Coronary artery (tissue), 2 donors: ENCODE data around the gene ORM2.

Source experiments
- DNase-seq: peaks from one replicate; pipeline ENCODE4 v3.0.0-alpha.2; 2017; ENCODE audit warnings: low spot score
- H3K27ac ChIP-seq, 2 donors: fragments of 200-600 bp; sonication (generic); one replicate each; pipeline ENCODE4 v1.5.1; 2016 to 2019
- H3K4me3 ChIP-seq: fragments of 200-600 bp; sonication (generic); 2 replicates; pipeline ENCODE4 v1.5.1; 2016; ENCODE audit warnings: mild to moderate bottlenecking, moderate library complexity
- TF ChIP-seq, protein P1 (sequence below): fragments of 200-600 bp; sonication (generic); IDR thresholded peaks from one replicate; pipeline ENCODE4 v1.5.1; 2019; ENCODE audit warnings: antibody characterized with exemption

The ORM2 gene

DNA sequence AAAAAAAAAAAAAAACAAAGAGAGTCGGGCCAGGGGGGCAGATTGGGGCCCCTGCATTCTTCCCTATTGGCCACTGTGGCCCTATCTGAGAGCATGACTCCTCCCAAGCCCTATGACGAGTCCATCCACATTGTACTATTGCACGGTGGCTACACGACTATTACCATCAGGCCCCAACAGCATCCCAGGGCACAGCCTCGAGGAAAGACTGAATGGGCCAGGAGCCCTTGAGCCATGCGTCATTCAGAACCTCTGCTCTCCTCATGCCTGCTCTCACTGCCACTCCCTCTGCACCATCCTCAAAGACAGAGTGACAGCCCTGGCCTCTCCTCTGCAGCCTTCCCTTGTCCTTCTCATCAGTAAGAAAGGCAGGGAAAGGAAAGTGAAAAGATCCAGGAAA lies 26.9 kb upstream of the ORM2 start:
- peak; percentile 65 for DNase-seq

DNA sequence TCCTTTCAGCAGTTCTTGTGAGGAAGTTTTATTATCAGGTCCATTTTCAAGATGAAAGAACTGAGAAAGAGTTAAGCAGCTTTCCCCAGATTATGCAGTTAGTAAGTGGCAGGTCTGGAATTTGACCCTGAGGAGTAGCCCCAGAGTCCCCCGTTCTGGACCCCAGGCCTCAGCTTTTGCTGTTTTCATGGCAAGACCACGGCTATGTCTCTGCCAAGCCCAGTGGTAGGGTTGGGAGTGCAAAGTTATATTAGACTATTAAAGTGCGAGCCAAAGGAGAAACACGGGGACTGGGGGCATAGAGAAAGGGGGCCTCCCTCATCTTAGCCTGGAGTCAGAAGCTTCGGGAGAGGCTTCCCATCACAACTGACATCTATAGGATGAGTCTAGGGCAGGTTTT lies 26.1 kb upstream of the ORM2 start:
- no peak overlapping the region for H3K4me3 ChIP-seq
- peak; percentile 47 for DNase-seq
- no peak overlapping the region for H3K27ac ChIP-seq
- TF ChIP-seq, protein P1, sequence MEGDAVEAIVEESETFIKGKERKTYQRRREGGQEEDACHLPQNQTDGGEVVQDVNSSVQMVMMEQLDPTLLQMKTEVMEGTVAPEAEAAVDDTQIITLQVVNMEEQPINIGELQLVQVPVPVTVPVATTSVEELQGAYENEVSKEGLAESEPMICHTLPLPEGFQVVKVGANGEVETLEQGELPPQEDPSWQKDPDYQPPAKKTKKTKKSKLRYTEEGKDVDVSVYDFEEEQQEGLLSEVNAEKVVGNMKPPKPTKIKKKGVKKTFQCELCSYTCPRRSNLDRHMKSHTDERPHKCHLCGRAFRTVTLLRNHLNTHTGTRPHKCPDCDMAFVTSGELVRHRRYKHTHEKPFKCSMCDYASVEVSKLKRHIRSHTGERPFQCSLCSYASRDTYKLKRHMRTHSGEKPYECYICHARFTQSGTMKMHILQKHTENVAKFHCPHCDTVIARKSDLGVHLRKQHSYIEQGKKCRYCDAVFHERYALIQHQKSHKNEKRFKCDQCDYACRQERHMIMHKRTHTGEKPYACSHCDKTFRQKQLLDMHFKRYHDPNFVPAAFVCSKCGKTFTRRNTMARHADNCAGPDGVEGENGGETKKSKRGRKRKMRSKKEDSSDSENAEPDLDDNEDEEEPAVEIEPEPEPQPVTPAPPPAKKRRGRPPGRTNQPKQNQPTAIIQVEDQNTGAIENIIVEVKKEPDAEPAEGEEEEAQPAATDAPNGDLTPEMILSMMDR, result no peak

More for the DNA sequence above, 26.9 kb upstream of the ORM2 start:
- Histone ChIP-seq H3K4me3 (no peak overlapping the region), H3K27ac (no peak overlapping the region)
- TF ChIP-seq, protein P1, result no peak

DNA sequence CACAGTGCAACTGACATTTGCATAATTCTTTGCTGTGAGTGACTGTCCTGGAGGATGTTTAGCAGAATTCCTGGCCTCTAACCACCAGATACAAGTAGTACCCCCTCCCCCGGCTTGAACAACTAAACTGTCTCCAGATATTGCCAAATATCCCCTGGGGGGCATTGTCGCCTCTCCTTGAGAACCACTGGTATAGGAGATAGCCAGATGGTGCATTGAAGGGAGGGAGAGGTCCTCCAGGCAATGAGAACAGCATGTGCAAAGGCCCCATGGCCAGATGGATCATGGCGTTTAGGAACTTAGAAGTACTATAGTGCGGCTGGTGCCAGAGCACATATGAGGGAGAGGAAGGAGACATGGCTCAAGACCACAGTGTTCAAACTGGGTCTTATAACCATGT lies 25.7 kb upstream of the ORM2 start:
- Histone ChIP-seq H3K27ac (no peak overlapping the region), H3K4me3 (no peak overlapping the region)
- peak; percentile 62 for DNase-seq
- TF ChIP-seq, protein P1, result no peak

DNA sequence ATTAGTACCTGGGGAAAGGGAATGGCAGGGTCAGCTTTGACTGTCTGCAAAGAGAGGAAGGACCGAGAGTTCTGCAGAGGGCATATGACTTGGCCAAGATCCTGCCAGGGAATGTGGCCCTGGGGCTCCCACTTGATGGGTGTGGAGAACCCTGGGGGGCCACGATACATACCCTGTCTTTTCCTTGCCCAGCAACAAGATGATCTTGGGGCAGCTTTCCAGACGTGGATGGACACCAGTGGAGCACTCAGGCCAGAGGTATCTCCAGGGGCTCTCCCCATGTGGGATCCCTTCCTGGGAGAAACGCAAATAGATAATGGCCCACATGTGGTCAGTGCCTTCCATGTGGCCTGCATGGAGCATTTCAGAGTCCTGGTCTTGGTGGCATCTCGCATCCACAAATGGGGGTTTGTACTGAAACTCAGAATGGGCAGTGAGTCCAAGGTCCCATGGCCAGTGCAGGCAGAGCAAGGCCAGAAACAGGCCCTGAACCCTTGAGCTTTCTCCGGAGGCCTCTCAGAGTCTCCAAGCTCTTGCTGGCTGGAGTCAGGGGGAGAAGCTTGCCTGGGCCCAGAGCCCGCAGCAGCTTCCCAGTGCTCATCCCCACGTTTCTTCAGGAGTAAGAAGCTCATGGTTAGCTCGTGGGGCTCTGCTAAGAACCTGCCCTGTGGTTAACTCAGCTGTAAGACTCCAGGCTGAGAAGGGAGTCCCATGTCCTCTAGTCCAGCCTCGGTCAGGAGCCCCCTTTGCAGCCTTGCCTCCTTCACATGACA lies 25.1 kb upstream of the ORM2 start:
- peak; percentile 46 for DNase-seq
- Histone ChIP-seq H3K4me3 (no peak overlapping the region), H3K27ac (no peak overlapping the region)
- TF ChIP-seq, protein P1, result no peak

DNA sequence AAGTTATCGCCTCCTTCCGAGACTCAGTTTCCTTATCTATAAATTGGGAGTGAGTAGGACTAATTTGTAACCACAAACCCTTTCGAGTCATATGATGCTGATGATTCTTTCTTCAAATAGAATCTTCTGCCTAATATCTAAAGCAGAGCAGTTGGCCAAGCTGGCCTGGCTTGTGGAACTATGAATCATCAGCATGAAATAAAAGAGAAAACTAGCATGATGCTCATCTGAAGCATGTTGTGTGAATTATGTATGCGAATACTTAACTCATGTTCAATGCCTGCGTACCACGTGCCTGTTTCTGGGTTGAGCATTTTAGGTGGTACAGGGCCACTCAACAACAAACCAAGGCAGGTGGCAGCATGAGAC lies 21.8 kb upstream of the ORM2 start:
- Histone ChIP-seq H3K27ac (no peak overlapping the region), H3K4me3 (no peak overlapping the region)
- TF ChIP-seq, protein P1, result no peak
- no peak for DNase-seq

DNA sequence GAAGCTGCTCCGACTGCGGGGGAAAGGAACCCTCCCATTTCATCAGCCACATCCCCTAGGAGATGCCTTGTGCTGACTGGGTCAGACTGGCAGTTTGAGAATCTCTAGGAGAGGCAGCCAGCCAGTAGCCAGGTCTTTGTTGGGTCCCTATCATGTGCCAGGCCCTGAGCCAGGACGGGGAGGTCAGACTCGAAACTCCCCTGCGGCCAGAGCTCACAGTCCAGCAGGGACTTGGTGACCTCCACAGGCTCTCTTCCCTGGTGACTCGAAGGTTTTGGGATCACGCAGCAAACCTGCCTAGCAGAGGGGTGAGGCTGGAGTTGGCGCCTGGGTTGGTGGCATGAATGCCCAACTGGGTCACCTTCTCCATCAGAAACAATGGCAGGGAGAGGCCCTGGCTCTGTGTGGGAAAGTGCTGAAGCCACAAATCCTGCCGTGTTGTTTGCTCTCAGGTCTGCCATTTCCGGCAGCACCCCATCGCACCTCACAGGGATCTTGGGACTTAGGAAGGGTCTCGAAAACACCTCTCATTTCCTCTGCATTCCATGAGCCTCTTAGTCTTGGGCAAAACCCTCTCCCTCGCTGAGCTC lies 21.2 kb upstream of the ORM2 start:
- TF ChIP-seq, protein P1, result no peak
- Histone ChIP-seq H3K27ac (no peak overlapping the region), H3K4me3 (no peak overlapping the region)
- peak; percentile 57 for DNase-seq

DNA sequence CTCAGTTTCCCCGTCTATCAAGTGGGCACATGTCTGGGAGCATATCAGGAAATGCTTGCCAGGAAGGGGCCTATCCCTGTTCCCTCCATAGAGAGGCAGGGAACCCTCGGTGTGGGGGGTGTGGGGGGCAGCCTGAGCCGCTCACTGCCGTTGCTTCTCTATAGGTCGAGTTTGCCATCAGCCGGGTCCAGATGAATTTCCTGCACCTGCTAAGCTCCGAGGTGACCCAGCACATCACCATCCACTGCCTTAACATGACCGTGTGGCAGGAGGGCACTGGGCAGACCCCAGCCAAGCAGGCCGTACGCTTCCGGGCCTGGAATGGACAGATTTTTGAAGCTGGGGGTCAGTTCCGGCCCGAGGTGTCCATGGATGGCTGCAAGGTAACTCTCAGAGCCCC lies 20.6 kb upstream of the ORM2 start:
- TF ChIP-seq, protein P1, result no peak
- peak; percentile 64 for DNase-seq
- no peak overlapping the region for H3K27ac ChIP-seq
- H3K4me3 ChIP-seq, result no peak overlapping the region
